SK-N-SH treated with all-trans-retinoic acid at 6 μM for 48 hours (cell line): Measurements from ENCODE around the gene HLA-DPA1.

Experiments used
- ATAC-seq: fragments of 200-7000 bp; cut with Tn5 transposase; 3 replicates; pipeline ENCODE4 v1.9.1; 2020; ENCODE audit warnings: mild to moderate bottlenecking, moderate library complexity
- BACH2 ChIP-seq: fragments of 250-450 bp; sonication (Bioruptor Pico); IDR thresholded peaks from 2 replicates; pipeline ENCODE4 v1.9.0; 2021; ENCODE audit warnings: mild to moderate bottlenecking, borderline replicate concordance
- CSDC2 ChIP-seq: fragments of 250-450 bp; sonication (Bioruptor Pico); IDR thresholded peaks from 2 replicates; pipeline ENCODE4 v1.5.0; 2020; ENCODE audit warnings: mild to moderate bottlenecking, moderate library complexity
- ESRRG ChIP-seq: fragments of 250-450 bp; sonication (Bioruptor Pico); IDR thresholded peaks from 2 replicates; pipeline ENCODE4 v1.6.1; 2021; ENCODE audit warnings: mild to moderate bottlenecking
- GLIS3 ChIP-seq: fragments of 250-450 bp; sonication (Bioruptor Pico); IDR thresholded peaks from 2 replicates; pipeline ENCODE4 v1.5.0; 2020; ENCODE audit warnings: mild to moderate bottlenecking, moderate library complexity
- ISL1 ChIP-seq: fragments of 250-450 bp; sonication (Bioruptor Pico); IDR thresholded peaks from 2 replicates; pipeline ENCODE4 v2.1.2; 2022; ENCODE audit warnings: mild to moderate bottlenecking, moderate library complexity
- OSR1 ChIP-seq: fragments of 250-450 bp; sonication (Bioruptor Pico); IDR thresholded peaks from 2 replicates; pipeline ENCODE4 v1.8.0; 2022; ENCODE audit warnings: moderate library complexity, mild to moderate bottlenecking, inconsistent platforms
- RARB ChIP-seq: fragments of 250-450 bp; sonication (Bioruptor Pico); IDR thresholded peaks from 2 replicates; pipeline ENCODE4 v1.8.0; 2021; ENCODE audit warnings: mild to moderate bottlenecking, moderate library complexity
- SNAI2 ChIP-seq: fragments of 250-450 bp; sonication (Bioruptor Pico); IDR thresholded peaks from 2 replicates; pipeline ENCODE4 v1.5.0; 2020; ENCODE audit warnings: mild to moderate bottlenecking, moderate library complexity
- TOX ChIP-seq: fragments of 250-450 bp; sonication (Bioruptor Pico); IDR thresholded peaks from 2 replicates; pipeline ENCODE4 v1.8.0; 2021; ENCODE audit warnings: mild to moderate bottlenecking, moderate library complexity, borderline replicate concordance
- ZFP30 ChIP-seq: fragments of 450-650 bp; formaldehyde crosslinking; IDR thresholded peaks from 2 replicates; pipeline ENCODE4 v1.5.0; 2022; ENCODE audit warnings: mild to moderate bottlenecking, moderate library complexity
- ZNF565 ChIP-seq: fragments of 450-650 bp; formaldehyde crosslinking; conservative IDR thresholded peaks from 2 replicates; pipeline ENCODE4 v1.5.0; 2020; ENCODE audit warnings: low read depth, mild to moderate bottlenecking, moderate library complexity
- ZNF70 ChIP-seq: fragments of 450-650 bp; formaldehyde crosslinking; IDR thresholded peaks from 2 replicates; pipeline ENCODE4 v1.5.0; 2020; ENCODE audit warnings: mild to moderate bottlenecking, moderate library complexity
- ZNF8 ChIP-seq: fragments of 450-650 bp; formaldehyde crosslinking; IDR thresholded peaks from 2 replicates; pipeline ENCODE4 v1.5.0; 2020; ENCODE audit warnings: mild to moderate bottlenecking, moderate library complexity
- TF ChIP-seq, protein P1 (sequence below): fragments of 250-450 bp; sonication (Bioruptor Pico); IDR thresholded peaks from 2 replicates; pipeline ENCODE4 v1.5.1; 2020; ENCODE audit warnings: low read depth, mild to moderate bottlenecking, moderate library complexity
- TF ChIP-seq, protein P2 (sequence below): fragments of 250-450 bp; sonication (Bioruptor Pico); IDR thresholded peaks from 2 replicates; pipeline ENCODE4 v1.8.0; 2020; ENCODE audit warnings: mild to moderate bottlenecking, moderate library complexity, borderline replicate concordance
- TF ChIP-seq, protein P3 (sequence below): fragments of 250-450 bp; sonication (Bioruptor Pico); IDR thresholded peaks from 2 replicates; pipeline ENCODE4 v1.8.0; 2021; ENCODE audit warnings: low read depth, mild to moderate bottlenecking, moderate library complexity, borderline replicate concordance

HLA-DPA1 gene

DNA sequence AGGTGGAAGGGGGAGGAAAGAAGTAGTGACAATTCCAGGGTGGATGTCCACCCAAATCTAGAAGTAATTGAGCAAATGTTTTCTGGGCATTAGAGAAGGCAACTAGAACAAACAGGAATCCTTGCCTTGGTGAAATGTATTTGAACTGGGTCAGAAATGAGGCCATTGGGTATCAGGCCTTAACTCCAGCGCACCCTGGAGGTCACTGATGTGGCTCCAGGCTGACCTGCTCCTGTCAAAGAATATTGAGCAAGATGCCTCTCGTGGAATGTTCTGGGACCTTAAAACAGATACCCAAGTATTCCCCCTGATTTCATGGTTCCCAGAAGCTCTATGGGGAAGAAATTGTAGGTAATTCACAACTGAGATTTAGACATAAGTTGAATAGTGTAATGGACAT is 9.3 kb upstream of the HLA-DPA1 start (continued):
- TF ChIP-seq ESRRG (CRISPR knock-in tag) = no peak

DNA sequence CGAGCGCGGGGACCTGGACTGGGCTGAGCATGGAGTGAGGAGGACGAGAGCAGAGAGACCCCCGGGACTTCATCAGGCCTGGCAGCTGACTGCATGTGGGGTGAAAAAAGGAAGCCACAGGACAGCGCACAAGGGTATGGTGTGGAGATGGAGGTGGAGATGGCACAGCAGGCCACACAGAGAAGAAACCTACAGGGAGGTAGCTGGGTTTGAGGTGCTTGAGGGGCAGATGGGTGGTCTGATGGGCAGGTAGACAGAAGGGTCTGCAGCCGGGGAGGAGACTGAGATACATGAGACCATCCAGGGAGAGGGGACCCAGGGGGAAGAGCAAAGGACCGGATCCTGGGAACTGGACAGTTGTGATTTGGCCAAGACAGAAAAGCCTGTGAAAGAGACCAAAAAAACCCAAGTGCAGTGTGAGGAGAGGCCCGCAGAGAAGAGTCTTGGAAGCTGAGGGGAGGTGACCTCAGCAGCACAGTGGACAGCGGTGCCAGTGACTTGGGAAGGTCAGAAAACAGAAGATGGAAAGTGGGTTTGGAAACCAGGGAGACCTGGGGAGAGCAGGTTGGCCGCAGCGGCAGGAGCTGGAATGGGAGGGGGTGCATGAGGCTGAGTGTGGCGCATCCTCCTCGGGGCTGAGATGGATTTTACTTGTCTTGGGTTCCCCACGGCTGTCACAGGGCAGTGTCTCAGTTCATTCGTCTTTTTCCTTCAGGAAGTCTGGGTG is 7.8 kb upstream of the HLA-DPA1 start:
- ATAC-seq = no peak; the same call in 2 of the 3 replicates
- no peak for TF ChIP-seq ZNF565
- TF ChIP-seq BACH2 (CRISPR knock-in tag) = no peak
- TF ChIP-seq, protein P1, sequence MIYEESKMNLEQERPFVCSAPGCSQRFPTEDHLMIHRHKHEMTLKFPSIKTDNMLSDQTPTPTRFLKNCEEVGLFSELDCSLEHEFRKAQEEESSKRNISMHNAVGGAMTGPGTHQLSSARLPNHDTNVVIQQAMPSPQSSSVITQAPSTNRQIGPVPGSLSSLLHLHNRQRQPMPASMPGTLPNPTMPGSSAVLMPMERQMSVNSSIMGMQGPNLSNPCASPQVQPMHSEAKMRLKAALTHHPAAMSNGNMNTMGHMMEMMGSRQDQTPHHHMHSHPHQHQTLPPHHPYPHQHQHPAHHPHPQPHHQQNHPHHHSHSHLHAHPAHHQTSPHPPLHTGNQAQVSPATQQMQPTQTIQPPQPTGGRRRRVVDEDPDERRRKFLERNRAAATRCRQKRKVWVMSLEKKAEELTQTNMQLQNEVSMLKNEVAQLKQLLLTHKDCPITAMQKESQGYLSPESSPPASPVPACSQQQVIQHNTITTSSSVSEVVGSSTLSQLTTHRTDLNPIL (CRISPR knock-in tag) = no peak
- no peak for TF ChIP-seq GLIS3 (CRISPR knock-in tag)
- no peak for TF ChIP-seq ZNF70 (CRISPR knock-in tag)
- TF ChIP-seq, protein P2, sequence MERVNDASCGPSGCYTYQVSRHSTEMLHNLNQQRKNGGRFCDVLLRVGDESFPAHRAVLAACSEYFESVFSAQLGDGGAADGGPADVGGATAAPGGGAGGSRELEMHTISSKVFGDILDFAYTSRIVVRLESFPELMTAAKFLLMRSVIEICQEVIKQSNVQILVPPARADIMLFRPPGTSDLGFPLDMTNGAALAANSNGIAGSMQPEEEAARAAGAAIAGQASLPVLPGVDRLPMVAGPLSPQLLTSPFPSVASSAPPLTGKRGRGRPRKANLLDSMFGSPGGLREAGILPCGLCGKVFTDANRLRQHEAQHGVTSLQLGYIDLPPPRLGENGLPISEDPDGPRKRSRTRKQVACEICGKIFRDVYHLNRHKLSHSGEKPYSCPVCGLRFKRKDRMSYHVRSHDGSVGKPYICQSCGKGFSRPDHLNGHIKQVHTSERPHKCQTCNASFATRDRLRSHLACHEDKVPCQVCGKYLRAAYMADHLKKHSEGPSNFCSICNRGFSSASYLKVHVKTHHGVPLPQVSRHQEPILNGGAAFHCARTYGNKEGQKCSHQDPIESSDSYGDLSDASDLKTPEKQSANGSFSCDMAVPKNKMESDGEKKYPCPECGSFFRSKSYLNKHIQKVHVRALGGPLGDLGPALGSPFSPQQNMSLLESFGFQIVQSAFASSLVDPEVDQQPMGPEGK = no peak
- no peak for TF ChIP-seq ZFP30 (CRISPR knock-in tag)
- TF ChIP-seq ISL1 = no peak
- no peak for TF ChIP-seq OSR1

DNA sequence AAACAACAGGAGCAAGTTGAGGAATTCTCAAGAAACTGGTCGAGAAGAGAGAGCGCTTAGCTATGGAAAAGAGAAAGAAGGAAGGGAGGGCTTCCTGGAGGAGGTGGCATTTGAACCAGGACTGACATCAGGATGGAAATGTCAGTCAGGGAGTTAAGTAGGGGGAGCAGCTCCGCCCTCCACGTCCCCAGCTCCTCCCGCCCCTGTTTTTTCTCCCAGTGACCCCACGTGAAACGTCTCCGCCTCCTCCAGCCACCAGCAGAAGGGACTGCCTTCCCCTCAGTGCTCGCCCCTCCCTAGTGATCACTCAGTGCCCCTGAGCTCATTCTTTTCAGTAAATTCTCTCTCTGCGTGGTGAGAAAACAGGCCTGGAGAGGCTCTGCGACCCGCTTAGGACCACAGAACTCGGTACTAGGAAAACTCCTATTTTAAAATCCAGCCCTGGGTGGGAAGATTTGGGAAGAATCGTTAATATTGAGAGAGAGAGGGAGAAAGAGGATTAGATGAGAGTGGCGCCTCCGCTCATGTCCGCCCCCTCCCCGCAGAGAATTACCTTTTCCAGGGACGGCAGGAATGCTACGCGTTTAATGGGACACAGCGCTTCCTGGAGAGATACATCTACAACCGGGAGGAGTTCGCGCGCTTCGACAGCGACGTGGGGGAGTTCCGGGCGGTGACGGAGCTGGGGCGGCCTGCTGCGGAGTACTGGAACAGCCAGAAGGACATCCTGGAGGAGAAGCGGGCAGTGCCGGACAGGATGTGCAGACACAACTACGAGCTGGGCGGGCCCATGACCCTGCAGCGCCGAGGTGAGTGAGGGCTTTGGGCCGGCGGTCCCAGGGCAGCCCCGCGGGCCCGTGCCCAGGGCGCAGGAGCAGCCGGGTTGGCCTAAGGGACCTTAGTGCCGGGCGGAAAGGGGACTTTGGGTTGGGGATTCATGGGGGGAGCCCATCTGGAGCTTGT is 7.0 kb upstream of the HLA-DPA1 start:
- TF ChIP-seq ESRRG (CRISPR knock-in tag) (no peak), ISL1 (no peak), ZNF70 (CRISPR knock-in tag) (no peak), TOX (no peak)
- TF ChIP-seq, protein P1 (CRISPR knock-in tag) = no peak
- TF ChIP-seq, protein P2 = no peak
- ATAC-seq = peak; percentile 19

DNA sequence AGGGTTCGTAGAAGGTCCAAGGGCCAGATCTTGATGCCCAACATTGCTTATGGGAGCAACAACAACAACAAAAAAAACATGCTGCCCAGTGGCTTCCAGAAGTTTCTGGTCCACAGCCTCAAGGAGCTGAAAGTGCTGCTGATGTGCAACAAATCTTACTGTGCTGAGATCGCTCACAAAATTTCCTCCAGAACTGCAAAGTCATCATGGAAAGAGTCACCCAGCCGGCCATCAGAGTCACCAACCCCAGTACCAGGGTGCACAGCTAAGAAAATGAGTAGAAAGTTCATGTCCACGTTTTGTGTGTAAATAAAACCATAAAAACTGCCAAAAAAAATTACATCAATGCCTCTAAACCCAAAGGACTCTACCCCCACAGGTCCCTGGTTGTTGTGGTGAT is 6.1 kb upstream of the HLA-DPA1 start:
- TF ChIP-seq RARB (CRISPR knock-in tag) (no peak), SNAI2 (CRISPR knock-in tag) (no peak), ZFP30 (CRISPR knock-in tag) (no peak), ZNF8 (CRISPR knock-in tag) (no peak), BACH2 (CRISPR knock-in tag) (no peak), CSDC2 (CRISPR knock-in tag) (no peak)
- TF ChIP-seq, protein P3, sequence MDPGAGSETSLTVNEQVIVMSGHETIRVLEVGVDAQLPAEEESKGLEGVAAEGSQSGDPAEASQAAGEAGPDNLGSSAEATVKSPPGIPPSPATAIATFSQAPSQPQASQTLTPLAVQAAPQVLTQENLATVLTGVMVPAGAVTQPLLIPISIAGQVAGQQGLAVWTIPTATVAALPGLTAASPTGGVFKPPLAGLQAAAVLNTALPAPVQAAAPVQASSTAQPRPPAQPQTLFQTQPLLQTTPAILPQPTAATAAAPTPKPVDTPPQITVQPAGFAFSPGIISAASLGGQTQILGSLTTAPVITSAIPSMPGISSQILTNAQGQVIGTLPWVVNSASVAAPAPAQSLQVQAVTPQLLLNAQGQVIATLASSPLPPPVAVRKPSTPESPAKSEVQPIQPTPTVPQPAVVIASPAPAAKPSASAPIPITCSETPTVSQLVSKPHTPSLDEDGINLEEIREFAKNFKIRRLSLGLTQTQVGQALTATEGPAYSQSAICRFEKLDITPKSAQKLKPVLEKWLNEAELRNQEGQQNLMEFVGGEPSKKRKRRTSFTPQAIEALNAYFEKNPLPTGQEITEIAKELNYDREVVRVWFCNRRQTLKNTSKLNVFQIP (CRISPR knock-in tag) = no peak
- no peak for ATAC-seq
